Muscle layer of duodenum (tissue), 2 donors: ENCODE measurements around the gene RAD51B.

Experiments
- H3K27ac ChIP-seq: one replicate; pipeline ENCODE4 v1.7.0; 2013; ENCODE audit warnings: mild to moderate bottlenecking, low read length
- H3K27me3 ChIP-seq: one replicate; pipeline ENCODE4 v1.7.0; 2013; ENCODE audit warnings: low read depth, mild to moderate bottlenecking, control low read depth, low read length
- H3K36me3 ChIP-seq, 2 donors: one replicate each; pipeline ENCODE4 v1.7.0; 2013; ENCODE audit warnings: low read length in 2 of 2, control low read depth in 1 of 2, mild to moderate bottlenecking in 1 of 2; ENCODE audit not compliant: insufficient read depth in 2 of 2, control insufficient read depth in 1 of 2
- H3K4me1 ChIP-seq, 2 donors: one replicate each; pipeline ENCODE4 v1.7.0; 2013; ENCODE audit warnings: low read length in 2 of 2, mild to moderate bottlenecking in 2 of 2, control low read depth in 1 of 2, moderate library complexity in 1 of 2; ENCODE audit not compliant: insufficient read depth in 2 of 2, control insufficient read depth in 1 of 2
- H3K4me3 ChIP-seq, 2 donors: one replicate each; pipeline ENCODE4 v1.7.0; 2013; ENCODE audit warnings: low read length in 2 of 2, low read depth in 1 of 2, mild to moderate bottlenecking in 1 of 2
- H3K9me3 ChIP-seq, 2 donors: one replicate each; pipeline ENCODE4 v1.7.0; 2013; ENCODE audit warnings: low read length in 2 of 2, control low read depth in 1 of 2, mild to moderate bottlenecking in 1 of 2; ENCODE audit not compliant: control insufficient read depth in 1 of 2
- donor health status: healthy.

Gene RAD51B

GRCh38 chr14:68668531-68668930 is 849.0 kb downstream of the RAD51B start:
- Histone ChIP-seq H3K9me3 (no peaks in the 10 kb centered on the region), H3K27ac (peak overlapping the region; percentile 79), H3K4me3 (no peak overlapping the region), H3K27me3 (no peaks in the 10 kb centered on the region), H3K4me1 (peaks cover 30 to 74% of the 10 kb centered on the region in 2 donors), H3K36me3 (no peaks in the 10 kb centered on the region)

- H3K4me1 ChIP-seq = peaks cover 30 to 74% of the 10 kb centered on the region in 2 donors
Observed at GRCh38 chr14:68669111-68669511, 849.5 kb downstream of the RAD51B start.

GRCh38 chr14:68669603-68670358 is 850.2 kb downstream of the RAD51B start:
- Histone ChIP-seq H3K27me3 (no peaks in the 10 kb centered on the region), H3K9me3 (no peaks in the 10 kb centered on the region), H3K4me1 (peaks cover 24 to 72% of the 10 kb centered on the region in 2 donors), H3K27ac (no peak overlapping the region), H3K36me3 (no peaks in the 10 kb centered on the region), H3K4me3 (no peak overlapping the region)

More at GRCh38 chr14:68669111-68669511, 849.5 kb downstream of the RAD51B start:
- H3K9me3 ChIP-seq = no peaks in the 10 kb centered on the region
- no peak overlapping the region for H3K27ac ChIP-seq
- no peaks in the 10 kb centered on the region for H3K36me3 ChIP-seq
- H3K4me3 ChIP-seq = no peak overlapping the region
- H3K27me3 ChIP-seq = no peaks in the 10 kb centered on the region

GRCh38 chr14:68670359-68670715 is 850.8 kb downstream of the RAD51B start:
- Histone ChIP-seq H3K4me1 (peaks cover 19 to 66% of the 10 kb centered on the region in 2 donors), H3K4me3 (no peak overlapping the region)

DNA sequence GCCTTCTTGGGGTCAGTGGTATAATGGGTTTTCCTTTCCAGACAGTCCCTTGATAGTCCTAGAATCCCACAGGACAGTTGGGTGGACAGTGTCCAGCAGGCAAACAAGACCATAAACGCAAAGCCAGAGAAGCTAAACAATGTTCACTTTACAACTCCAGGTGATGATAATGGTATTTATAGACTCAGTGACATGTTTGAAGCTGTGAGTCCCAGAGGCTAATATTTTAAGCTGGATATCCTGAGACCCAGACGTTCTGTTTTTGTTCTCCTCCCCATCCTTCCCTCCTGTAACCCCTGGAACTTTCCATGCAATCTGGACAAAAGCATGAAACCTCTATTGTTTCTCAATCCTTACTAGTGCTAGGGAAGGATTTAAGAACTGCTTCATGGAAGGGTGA is 852.3 kb downstream of the RAD51B start:
- Histone ChIP-seq H3K4me1 (peaks cover 12 to 51% of the 10 kb centered on the region in 2 donors), H3K27ac (peak overlapping the region; percentile 40)

More at GRCh38 chr14:68670359-68670715, 850.8 kb downstream of the RAD51B start:
- Histone ChIP-seq H3K27me3 (no peaks in the 10 kb centered on the region), H3K36me3 (no peaks in the 10 kb centered on the region), H3K27ac (no peak overlapping the region), H3K9me3 (no peaks in the 10 kb centered on the region)

DNA sequence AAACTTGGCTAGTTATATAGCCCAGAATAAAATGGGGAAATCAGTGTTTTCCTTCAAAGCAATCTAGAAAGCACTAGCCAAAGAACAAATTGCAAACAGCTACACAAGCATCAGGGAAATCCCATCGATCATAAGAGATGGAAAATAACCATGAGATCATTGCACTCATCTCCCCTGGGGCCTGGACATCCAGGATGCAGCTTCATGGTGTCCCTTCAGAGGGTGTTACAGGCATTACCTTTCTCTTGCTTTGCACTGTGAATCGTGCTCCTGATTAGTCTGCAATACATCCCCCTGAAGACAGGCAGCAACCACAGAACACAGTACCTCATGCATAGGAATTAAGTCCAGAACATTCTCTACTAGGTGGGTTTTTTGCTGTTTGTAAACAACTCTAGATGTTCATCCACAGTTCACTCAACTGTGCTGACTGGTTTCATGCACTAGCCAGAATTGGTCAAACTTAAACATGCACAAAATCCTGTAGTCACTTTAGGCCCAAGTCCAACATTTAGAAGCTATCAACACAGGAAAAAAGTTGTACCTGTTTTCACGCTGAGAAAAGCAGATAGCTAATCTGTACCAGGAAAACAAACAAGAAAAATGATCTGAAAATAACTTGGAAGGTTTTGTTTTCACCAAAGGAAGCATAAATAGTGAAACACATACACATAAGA is 853.2 kb downstream of the RAD51B start:
- no peaks in the 10 kb centered on the region for H3K36me3 ChIP-seq
- H3K27ac ChIP-seq = no peak overlapping the region
- peaks cover 7 to 48% of the 10 kb centered on the region in 2 donors for H3K4me1 ChIP-seq
- H3K27me3 ChIP-seq = no peaks in the 10 kb centered on the region
- H3K9me3 ChIP-seq = no peaks in the 10 kb centered on the region
- H3K4me3 ChIP-seq = no peak overlapping the region

More for the DNA sequence above, 852.3 kb downstream of the RAD51B start:
- no peaks in the 10 kb centered on the region for H3K27me3 ChIP-seq
- H3K36me3 ChIP-seq = no peaks in the 10 kb centered on the region
- H3K9me3 ChIP-seq = no peaks in the 10 kb centered on the region
- H3K4me3 ChIP-seq = no peak overlapping the region

DNA sequence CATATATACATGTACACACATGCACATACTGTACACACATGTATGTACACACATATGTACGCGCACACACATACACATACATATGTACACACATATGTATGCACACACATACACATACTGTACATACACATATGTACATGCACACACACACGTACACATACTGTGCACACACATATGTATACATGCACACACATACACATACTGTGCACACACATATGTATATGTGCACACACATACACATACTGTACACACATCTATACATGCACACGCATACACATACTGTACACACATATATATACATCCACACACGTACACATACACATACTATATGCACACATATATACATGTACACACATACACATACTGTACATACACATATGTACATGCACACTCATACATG is 853.9 kb downstream of the RAD51B start:
- Histone ChIP-seq H3K36me3 (no peaks in the 10 kb centered on the region), H3K27me3 (no peaks in the 10 kb centered on the region), H3K4me1 (peaks cover 5 to 42% of the 10 kb centered on the region in 2 donors), H3K4me3 (no peak overlapping the region), H3K27ac (no peak overlapping the region), H3K9me3 (no peaks in the 10 kb centered on the region)

DNA sequence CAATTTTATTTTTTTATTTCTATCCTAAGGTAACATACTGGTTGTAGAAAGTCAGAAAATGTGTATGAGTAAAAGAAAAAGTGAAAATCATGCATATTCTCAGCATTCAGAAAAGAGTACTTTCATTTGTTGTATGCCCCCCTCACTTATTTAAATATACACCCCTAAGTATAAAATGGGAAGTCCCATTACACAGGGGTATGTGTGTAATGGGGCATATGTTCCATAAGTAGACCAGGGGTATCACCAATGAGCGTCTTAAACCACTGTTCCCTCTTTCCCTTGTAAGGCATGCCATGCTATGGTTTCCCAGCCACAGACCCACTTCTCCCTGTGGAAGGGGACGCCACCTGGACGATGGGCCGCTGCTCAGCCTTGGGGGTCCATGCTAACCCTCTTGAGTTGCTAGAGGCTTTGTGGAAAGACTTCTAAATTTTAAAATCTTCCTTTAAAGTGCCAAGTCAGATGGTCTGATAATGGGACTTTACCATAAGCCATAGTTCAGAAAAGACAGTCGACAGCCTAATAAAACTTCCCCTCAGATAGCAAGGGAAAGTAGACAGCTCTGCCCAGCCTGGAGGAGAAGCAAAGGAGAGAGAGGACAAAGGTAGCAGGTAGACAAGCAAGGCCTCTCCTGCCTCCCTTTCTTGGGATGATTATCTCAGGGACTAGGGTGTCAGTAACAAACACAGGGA is 855.1 kb downstream of the RAD51B start:
- Histone ChIP-seq H3K36me3 (no peaks in the 10 kb centered on the region), H3K4me3 (no peak overlapping the region), H3K27ac (no peak overlapping the region), H3K4me1 (peaks cover 5 to 33% of the 10 kb centered on the region in 2 donors), H3K9me3 (no peaks in the 10 kb centered on the region), H3K27me3 (no peaks in the 10 kb centered on the region)

DNA sequence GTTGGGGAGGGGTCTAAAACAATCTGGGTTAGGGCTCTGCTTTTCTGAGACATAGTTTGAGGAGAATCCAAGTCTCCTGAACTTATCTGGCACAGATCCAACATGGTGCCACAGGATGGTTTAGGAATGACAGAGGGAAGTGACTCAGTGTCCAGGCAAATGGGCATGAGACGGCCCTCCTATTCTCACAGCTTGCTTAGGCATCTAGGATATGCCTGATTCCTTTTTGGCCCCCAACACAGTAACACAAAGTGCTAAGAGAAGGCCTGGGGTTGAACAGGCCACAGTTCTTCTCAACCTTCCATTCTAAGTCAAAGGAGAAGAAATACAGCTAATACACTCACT is 855.6 kb downstream of the RAD51B start:
- Histone ChIP-seq H3K27ac (no peak overlapping the region), H3K36me3 (no peaks in the 10 kb centered on the region), H3K4me1 (peaks cover 5 to 28% of the 10 kb centered on the region in 2 donors), H3K4me3 (no peak overlapping the region), H3K27me3 (no peaks in the 10 kb centered on the region), H3K9me3 (no peaks in the 10 kb centered on the region)

DNA sequence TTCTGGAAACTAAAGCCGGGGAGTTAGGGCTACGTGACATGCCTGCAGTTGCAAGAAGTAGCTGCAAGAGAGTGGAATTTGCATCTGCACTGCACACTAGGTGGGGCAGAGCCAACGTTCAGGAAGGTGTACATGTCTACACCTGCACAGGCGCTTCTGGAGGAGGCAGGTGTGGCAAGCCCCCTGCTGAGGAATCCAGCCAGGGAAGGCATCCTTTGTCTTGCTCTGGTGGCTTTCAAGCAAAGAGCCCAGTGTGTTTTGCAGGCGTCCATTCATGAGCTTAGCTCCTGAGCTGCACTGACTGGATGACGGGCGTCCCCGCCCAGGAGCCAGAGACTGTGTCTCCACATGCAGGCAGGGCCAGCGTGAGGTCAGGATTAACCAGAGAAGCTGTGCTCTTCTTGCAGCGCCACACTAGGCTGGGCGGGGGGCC is 856.9 kb downstream of the RAD51B start:
- H3K4me1 ChIP-seq = peaks cover 18 to 24% of the 10 kb centered on the region in 2 donors
- no peaks in the 10 kb centered on the region for H3K27me3 ChIP-seq
- no peak overlapping the region for H3K4me3 ChIP-seq
- H3K36me3 ChIP-seq = no peaks in the 10 kb centered on the region
- H3K27ac ChIP-seq = no peak overlapping the region
- H3K9me3 ChIP-seq = no peaks in the 10 kb centered on the region

- peaks cover 22 to 23% of the 10 kb centered on the region in 2 donors for H3K4me1 ChIP-seq
- no peaks in the 10 kb centered on the region for H3K36me3 ChIP-seq
- H3K27ac ChIP-seq = no peak overlapping the region
- H3K4me3 ChIP-seq = no peak overlapping the region
- H3K9me3 ChIP-seq = no peaks in the 10 kb centered on the region
- no peaks in the 10 kb centered on the region for H3K27me3 ChIP-seq
Observed at GRCh38 chr14:68677476-68677875, 857.9 kb downstream of the RAD51B start.
